Measurements from ENCODE around the gene CA14. TPM values are rescaled to one million over a fixed set of nuclear protein-coding genes. Genes with fewer than 3 reads are reported as not detected.

The CA14 gene
- total RNA-seq, 4 donors from 2014 or later = 0.54 to 1.5 (median 0.78) TPM

- WGBS, 2 donors (ENCODE audit: low coverage in 1 of 2) = 1 to 3% methylated on average over 8 to 12 of the region's 15 CpGs
- peak; percentile 34 for ATAC-seq
- TF ChIP-seq CTCF (IDR thresholded peaks at IDR 0.05) (peak; percentile 61 to 82 (median 78)), EP300 (IDR thresholded peaks at IDR 0.05) (no peak)
Measured at GRCh38 chr1:150281221-150281757, 23.7 kb downstream of the CA14 start.

GRCh38 chr1:150281758-150282557 lies 24.4 kb downstream of the CA14 start, which contains the start of gene CIART:
Gene CIART (plus strand): TSS chr1:150282554. CDS start chr1:150283268, 714 bp downstream.
- peak; percentile 97 for ATAC-seq
- WGBS, 2 donors (ENCODE audit: low coverage in 1 of 2) = 1 to 15% methylated on average over 4 to 26 of the region's 46 CpGs
- TF ChIP-seq POLR2A (IDR thresholded peaks at IDR 0.05) (peak; percentile 38 to 49), EP300 (IDR thresholded peaks at IDR 0.05) (peak; percentile 60), POLR2AphosphoS5 (IDR thresholded peaks at IDR 0.05) (peak; percentile 83), CTCF (IDR thresholded peaks at IDR 0.05) (no peak)

More at GRCh38 chr1:150281221-150281757, 23.7 kb downstream of the CA14 start:
- no peaks in the 10 kb centered on the region for H3K27me3 ChIP-seq
- H3K4me3 ChIP-seq = peak overlapping the region; percentile 42 to 68
- H3K9me3 ChIP-seq = no peaks in the 10 kb centered on the region
- H3K36me3 ChIP-seq = peaks cover 0 to 22% of the 10 kb centered on the region in 2 donors
- H3K4me1 ChIP-seq = peaks cover 6 to 60% (median 18%) of the 10 kb centered on the region in 3 donors
- H3K27ac ChIP-seq = peak overlapping the region; percentile 91 to 99 (median 96)

GRCh38 chr1:150282558-150282958 lies 25.0 kb downstream of the CA14 start:
- peaks cover 6 to 65% (median 18%) of the 10 kb centered on the region in 3 donors for H3K4me1 ChIP-seq
- ATAC-seq = peak; percentile 34
- 0% methylated on average over 5 to 13 of the region's 21 CpGs for WGBS, 2 donors (ENCODE audit: low coverage in 1 of 2)
- no peaks in the 10 kb centered on the region for H3K27me3 ChIP-seq
- TF ChIP-seq CTCF (IDR thresholded peaks at IDR 0.05) = no peak
- peak; percentile 76 for TF ChIP-seq POLR2AphosphoS5 (IDR thresholded peaks at IDR 0.05)
- TF ChIP-seq EP300 (IDR thresholded peaks at IDR 0.05) = no peak
- peak; percentile 83 to 86 for TF ChIP-seq POLR2A (IDR thresholded peaks at IDR 0.05)
- no peaks in the 10 kb centered on the region for H3K9me3 ChIP-seq
- peak overlapping the region; percentile 70 to 99 (median 94) for H3K27ac ChIP-seq
- H3K36me3 ChIP-seq = peaks cover 3 to 34% of the 10 kb centered on the region in 2 donors
- H3K4me3 ChIP-seq = peak overlapping the region; percentile 41 to 68

More at GRCh38 chr1:150281758-150282557, 24.4 kb downstream of the CA14 start, which contains the start of gene CIART:
- Histone ChIP-seq H3K4me3 (peak within 1 kb of the TSS; percentile 42 to 68), H3K27ac (peak within 1 kb of the TSS; percentile 91 to 99 (median 96)), H3K36me3 (peaks cover 3 to 28% of the 10 kb centered on the region in 2 donors), H3K27me3 (no peaks in the 10 kb centered on the region), H3K9me3 (no peaks in the 10 kb centered on the region), H3K4me1 (peaks cover 6 to 65% (median 18%) of the 10 kb centered on the region in 3 donors)

GRCh38 chr1:150283260-150283659 lies 25.7 kb downstream of the CA14 start:
- Histone ChIP-seq H3K27ac (peak overlapping the region; percentile 70 to 99 (median 94)), H3K27me3 (no peaks in the 10 kb centered on the region), H3K4me3 (peak overlapping the region; percentile 41 to 68), H3K9me3 (no peaks in the 10 kb centered on the region), H3K36me3 (peaks cover 3 to 41% of the 10 kb centered on the region in 2 donors), H3K4me1 (peaks cover 6 to 65% (median 18%) of the 10 kb centered on the region in 3 donors)
- TF ChIP-seq CTCF (IDR thresholded peaks at IDR 0.05) = no peak
- TF ChIP-seq EP300 (IDR thresholded peaks at IDR 0.05) = no peak
- no peak for TF ChIP-seq POLR2AphosphoS5 (IDR thresholded peaks at IDR 0.05)
- no peak for TF ChIP-seq POLR2A (IDR thresholded peaks at IDR 0.05)
- no peak for ATAC-seq
- WGBS, 2 donors (ENCODE audit: low coverage in 1 of 2) = 40 to 79% methylated on average over 2 to 5 of the region's 12 CpGs
